ENCODE results near the gene AAGAB.
"Not testable (repeated sequence)": the region's sequence is repeated elsewhere in the genome, so short reads cannot be mapped to it uniquely, and the experiment has no call there.

AAGAB gene

DNA sequence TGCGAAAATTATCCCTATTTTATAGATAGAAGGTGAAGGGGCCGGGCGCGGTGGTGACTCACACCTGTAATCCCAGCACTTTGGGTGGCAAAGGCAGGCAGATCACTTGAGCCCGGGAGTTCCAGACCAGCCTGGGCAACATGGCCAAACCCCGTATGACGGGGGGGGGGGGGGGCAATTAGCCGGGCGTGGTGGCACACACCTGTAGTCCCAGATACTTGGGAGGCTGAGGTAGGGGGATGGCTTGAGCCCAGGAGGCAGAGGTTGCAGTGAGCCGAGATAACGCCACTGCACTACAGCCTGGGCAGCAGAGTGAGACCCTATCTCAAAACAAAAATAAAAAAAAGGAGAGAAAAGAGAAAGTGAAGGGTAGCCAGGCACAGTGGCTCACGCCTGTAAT, 1.4 kb downstream of the AAGAB start:
- DNase-seq: no peak

DNA sequence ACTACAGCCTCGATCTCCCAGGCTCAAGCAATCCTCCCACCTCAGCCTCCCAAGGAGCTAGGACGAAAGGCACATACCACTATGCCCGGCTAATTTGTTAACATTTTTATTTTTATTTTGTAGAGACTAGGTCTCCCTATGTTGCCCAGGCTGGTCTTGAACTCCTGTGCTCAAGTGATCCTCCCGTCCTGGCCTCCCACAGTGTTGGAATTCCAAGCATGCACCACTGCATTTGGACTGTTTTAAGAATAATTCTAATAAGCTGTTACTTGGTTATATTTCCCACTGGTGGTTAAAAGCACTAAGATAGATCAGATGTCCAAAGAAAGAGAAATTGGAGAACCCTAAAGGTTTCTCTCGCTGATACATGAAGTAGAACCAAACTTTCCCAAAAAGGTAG, 3.1 kb downstream of the AAGAB start:
- DNase-seq: no peak

DNA sequence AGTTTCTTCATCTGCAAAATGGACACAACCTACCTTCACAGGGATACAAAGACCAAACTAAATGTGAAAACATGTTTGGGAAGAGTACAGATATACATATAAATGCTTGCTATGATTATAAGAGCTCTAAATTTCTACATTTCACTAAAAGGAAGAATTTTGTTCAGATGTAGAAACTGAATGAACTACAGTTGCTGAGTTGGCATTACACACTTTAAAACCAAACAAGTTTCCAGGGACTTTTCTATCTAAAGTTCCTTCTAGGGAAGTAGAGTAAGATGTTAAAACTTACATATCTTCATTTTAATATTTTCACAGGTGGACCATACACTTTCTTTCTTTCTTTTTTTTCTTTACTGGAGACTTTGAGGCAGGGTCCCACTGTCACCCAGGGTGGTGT, 4.6 kb downstream of the AAGAB start:
- no peak for DNase-seq

DNA sequence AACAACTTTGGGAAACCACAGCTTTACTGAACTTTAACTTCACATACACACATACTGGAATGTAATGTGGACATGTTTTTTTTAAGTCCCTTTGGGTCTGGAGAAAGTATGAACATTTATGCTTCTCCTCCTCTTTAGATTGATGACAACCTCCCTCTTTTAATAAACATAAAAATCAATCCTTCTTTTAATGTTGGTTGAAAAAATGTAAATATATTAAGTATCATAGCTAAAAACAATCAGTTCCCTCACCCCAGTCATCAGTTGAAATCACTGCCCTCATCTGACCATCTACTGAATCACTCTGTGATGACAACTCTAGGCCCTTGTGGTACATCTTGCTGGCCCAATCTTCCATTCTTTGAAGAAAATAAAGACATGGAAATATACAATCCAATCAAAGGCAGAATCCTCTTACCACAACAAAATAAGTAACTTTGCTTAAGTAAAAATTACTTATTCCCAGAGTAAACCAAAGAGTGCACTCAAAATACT, 6.4 kb downstream of the AAGAB start:
- no peak for DNase-seq

DNA sequence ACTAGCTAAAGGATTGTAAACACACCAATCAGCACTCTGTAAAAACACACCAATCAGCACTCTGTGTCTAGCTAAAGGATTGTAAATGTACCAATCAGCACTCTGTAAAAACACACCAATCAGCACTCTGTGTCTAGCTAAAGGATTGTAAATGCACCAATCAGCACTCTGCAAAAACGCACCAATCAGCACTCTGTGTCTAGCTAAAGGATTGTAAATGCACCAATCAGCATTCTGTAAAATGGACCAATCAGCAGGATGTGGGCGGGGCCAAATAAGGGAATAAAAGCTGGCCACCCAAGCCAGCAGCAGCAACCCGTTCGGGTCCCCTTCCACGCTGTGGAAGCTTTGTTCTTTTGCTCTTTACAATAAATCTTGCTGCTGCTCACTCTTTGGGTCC, 7.9 kb downstream of the AAGAB start:
- DNase-seq: not testable (repeated sequence)

DNA sequence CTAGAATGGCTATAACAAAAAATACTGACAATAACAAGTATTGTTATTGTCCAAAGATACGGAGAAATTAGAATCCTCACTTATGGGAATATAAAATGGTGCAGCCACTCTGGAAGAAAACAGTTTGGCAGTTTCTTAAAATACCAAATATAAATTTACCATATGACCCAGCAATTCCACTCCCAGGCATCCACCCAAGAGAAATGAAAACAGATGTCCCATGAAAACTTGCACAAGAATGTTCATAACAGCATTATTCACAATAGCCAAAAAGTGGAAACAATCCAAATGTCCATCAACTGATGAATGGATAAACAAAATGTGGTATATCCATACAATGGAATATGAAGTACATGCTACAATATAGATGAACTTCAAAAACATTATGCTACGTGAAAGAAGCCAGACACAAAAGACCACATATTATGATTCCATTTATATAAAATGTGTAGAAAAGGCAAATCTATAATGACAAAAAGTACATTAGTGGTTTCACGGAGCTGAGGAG, 9.4 kb downstream of the AAGAB start:
- DNase-seq: no peak

DNA sequence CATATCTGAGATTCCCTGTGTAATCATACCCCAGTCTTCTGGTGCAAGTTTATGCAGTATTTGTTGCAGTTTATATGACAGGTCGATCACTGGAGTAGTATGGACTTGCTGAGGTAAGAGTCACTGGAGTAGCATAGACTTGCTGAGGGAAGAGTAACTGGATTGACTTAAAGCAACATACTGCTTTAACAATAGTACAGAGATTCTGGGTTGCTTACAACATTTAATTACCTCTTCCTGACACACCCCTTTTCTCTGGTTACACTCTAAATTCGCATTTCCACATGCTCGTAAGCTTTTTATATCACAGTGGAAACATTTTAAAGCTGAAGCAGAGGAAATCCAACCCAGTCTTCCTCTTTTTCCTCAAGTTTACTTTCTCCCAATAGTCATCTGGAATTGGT, 11.8 kb downstream of the AAGAB start:
- DNase-seq: peak; percentile 11

DNA sequence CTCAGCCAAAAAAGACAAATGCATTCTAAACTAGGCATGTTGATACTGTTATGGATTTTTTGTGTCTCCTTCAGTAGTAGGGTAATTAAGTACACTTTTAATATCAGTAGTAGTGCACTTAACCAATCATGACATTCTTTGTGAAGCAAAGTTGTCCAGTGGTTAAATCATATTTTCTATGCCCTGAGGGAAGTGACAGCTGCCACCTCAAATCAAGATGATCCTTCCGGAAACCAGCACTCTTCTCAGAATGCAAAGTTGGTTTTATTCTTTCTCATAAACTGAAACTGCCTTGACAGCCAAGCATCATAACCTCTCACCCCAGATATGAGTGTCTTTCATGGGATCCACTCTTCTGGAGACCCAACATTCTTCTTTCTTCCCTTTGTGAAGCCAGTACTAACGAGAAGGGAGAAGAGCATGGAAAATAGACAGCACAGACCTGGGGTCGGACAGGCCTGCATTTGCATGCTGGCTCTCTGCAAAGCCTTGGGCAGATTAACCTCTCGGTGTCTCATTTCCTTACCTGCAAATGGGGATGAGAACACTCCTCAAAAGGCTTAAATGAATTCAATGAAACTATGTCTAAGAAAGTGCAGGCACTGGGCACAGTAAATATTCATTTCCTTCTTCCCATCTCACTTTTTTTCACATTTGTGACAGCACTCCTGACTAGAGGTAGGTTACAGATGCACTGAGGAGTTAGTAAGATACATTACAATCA, 13.2 kb downstream of the AAGAB start:
- no peak for DNase-seq

DNA sequence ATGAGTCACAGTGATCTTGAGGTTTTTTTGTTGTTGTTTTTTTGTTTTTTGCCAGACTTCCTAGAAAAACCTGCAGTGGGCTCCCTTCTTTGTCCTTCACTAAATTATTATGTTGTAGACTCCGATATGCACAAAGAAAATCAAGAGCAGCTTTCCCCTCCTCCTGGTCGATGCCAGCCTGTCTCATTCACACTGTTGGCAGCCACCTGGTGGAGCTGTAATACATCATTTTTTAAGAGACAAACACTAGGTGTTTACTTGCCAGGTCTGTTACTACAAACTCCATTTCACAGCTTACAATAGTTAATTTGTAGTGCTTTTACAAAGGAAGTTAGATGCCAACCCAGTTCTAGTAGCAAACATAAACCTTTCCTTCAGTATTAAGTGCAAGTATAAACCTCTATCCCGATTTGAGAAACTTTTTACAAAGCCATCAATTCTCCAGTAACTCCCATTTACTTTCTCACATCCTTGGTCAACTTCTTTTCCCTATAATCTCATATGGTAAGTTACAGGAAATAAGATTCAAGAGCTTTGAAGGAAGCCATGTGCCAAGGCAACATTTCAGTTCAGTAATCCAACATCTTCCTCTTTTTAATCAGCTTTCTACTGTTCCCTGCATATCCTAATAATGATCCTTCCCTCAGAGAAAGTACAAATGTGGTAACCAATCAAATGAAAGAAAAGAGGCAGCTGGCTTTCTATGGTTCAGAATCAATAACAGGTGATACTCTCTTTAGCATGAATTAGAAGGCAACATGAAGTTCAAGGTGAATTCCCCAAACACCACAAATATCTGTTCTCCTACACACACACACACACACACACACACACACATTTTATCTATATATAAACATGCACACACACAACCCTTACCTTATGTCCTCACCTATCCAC, 14.0 kb downstream of the AAGAB start:
- DNase-seq: peak; percentile 35

DNA sequence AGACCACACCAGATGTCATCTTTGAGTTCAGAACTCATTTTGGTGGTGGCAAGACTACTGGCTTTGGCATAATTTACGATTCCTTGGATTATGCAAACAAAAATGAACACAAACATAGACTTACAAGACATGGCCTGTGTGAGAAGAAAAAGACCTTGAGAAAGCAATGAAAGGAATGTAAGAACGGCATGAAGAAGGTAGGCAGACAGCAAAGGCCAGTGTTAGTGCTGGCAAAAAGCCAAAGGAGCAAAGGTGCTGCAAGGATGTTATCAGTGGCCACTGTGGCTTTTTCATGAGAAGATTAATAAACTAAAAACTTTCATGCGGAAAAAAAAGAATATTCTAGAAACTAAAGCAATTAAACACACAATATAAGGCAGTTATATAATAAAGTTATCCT, 21.9 kb downstream of the AAGAB start:
- DNase-seq: no peak

DNA sequence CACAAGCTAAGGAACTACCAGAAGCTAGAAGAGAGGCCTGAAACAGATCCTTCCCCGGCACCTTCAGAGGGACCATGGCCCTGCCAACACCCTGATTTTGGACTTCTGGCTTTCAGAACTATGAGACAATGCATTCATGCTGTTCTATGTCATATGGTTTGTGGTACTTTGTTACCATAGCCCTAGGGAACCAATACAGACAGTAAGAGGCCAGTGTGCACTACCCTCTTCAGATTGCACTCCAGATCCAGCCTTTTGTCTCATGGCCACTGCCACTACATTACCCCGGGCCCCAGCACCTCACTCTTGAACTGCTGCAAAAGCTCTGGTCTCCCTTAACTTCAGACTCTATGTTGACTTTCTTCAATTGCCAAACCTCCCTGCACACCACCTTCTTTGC, 24.0 kb downstream of the AAGAB start:
- DNase-seq: no peak

DNA sequence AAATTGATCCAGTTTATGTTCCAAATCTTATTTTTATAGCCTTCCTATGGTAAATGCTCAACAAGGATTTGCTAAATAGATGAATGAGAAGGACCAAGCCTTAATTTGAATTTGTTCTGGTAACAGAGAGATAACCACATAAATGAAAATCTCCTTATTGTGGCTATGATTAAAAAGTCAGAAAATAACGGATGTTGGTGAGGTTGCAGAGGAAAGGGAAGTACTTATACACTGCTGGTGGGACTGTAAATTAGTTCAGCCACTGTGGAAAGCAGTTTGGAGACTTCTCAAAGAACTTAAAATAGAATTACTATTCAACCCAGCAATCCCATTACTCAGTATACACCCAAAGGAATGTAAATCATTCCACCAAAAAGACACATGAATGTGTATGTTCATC, 26.2 kb downstream of the AAGAB start:
- DNase-seq: peak; percentile 20

DNA sequence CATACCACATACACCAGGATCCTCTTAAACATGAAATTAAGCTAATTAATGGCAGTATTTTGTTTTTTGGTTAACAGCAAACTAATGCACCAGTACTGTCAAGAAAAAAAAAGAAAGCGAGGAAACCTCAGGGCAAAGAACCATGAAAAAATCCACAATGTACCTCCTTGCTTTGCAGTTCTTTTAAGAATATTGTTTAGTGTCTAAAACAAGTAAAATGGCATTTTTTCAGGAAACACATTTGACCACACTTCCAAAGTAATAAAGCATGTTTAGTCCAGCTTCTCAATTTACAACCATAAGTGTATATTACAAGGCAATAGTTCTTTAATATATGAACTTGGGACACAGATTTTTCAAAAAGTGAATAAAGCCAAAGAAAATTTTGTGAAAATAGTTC, 26.6 kb downstream of the AAGAB start:
- DNase-seq: no peak

DNA sequence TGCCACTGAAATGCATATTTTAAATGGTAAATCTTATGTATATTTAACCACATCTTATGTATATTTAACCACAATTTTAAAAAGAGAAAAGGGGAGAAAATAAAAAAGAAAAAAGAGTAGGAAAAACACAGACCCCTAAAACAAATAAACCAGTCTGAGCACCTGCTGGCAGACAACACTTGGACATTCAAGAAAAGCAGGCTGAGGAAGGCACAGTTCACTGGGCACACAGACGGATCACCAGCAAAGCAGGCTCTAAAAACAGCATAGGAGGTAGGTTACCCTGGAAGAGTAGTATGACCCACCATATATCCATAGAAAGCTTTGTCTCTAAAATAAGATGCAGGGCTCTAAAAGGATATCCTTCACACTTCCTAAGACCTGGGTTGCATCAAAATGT, 27.0 kb downstream of the AAGAB start:
- DNase-seq: no peak

DNA sequence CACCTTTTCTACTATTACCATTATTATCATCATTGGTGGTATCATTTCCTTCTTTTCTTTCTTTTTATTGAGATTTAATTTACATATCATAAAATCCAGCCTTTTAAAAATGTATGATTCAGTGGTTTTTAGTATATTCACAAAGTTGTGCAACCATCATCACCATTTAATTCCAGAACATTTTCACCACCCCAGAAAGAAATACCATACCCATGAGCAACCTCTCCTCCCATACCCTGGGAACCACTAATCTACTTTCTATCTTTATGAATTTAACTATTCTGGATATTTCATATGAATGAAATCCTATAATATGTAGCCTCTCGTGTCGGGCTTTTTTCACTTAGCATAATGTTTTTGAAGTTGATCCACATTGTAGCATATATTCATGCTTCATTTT, 29.1 kb downstream of the AAGAB start:
- DNase-seq: no peak

DNA sequence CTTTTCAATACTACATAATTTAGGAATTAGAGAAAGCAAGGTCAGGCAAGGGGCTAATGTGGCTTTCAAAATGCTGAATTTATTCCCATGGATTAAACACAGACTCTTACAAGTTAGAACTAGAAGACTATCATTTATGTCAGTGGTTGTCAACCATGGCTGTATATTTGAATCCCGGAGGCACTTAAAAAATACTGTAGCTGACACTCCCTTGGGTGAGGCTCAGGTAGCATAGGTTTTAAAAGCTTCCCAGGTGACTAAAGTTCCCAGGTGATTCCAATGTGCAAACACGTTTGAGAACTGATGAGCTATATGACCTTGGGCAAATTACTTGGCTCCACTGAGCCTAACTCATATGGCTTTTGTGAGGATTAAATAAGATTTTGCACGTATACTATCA, 29.6 kb downstream of the AAGAB start:
- no peak for DNase-seq

DNA sequence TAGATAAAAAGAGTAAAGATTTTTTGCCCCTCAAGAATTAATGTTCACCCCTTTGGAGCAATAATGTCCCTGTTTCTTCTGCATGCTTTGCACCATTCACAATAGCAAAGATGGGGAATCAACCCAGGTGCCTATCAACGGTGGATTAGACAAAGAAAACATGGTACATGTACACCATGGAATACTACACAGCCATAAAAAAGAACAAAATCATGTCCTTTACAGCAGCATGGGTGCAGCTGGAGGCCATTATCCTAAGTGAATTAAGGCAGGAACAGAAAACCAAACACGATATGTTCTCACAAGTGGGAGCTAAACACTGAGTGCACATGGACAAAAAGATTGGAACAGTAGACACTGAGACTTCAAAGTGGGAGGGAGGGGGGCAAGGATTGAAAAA, 35.2 kb downstream of the AAGAB start:
- DNase-seq: no peak

DNA sequence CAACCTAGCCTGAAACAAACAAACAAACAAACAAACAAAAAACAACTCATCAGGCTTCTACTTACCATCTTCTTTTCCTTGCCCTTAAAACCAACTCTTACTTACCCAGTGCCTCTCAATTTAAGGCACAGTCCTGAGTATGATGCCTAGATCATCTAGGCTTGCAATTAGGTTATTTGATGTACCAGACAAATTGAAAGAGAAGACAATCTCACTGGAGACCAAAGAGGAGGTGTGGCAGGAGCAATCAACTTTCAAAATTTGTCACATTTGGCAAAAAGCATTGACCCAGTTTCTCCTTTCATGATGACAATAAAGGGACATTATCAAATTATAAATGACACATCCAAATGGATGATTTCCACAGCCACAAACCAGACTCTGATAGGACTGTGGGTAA, 36.0 kb downstream of the AAGAB start:
- no peak for DNase-seq

DNA sequence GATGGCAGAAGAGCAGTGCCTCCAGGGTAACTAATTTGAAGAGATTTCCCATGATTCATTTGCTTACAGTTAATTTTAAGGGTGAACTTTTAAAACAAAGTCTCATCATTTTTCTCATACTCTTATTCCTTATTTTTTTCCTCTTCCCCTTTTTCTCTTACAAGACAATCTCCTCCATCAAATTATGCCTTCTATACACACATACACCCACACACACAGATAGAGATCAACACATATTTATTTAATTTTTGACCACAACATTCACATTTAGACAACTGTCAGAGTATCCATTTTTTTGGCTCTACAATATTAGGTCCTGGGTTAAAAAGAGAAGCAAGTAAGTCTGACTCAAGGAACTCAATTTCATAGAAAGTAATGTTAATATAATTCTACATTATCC, 37.6 kb downstream of the AAGAB start:
- no peak for DNase-seq

DNA sequence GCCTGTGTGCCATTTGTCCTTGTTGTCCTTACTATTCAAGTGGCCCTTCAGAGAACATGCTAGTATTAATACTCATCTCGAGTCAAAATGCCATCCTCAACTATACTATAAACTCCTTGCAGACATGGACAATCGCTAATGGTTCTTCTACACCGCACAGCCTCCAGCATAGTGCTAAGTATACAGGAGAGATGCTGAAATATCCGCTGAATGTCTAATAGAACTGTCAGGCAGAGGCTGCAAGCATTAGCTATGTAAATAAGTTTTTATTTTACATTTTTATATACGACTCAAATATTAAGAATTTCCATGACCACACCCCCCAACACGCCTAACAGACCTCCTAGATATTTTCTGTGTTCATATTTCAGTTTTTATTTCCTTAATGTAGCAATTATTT, 39.4 kb downstream of the AAGAB start:
- DNase-seq: no peak

DNA sequence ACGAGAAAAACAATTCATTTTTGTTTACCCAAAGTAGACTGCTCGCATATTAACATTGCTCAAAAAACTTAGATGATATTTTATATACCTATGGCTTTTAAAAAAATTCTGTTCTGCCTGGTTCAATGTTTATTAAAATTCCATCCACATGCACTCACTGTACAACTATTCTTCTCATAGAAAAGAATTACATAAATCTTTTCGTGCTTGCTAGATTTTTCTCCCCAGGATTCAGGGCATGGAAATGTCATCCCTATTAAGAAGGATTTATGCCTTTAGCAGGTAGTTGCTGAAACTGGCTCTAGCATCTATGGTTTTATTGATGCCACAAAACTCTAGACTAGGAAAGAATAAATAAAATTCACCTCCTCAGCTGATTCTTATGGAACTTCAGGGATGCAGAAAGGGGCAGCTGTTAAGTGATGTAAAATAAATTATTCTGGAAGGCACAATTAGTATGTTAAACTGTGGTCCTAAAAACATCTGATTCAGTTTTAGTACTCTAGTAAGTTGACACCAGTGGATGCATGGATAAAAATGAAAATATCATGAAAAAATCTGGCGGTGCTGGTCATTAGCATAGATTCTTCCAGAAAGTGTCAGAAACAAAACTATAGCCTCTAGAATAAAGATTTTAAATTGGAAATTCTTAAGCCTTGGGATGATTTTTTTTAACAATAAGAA, 41.6 kb downstream of the AAGAB start:
- no peak for DNase-seq

DNA sequence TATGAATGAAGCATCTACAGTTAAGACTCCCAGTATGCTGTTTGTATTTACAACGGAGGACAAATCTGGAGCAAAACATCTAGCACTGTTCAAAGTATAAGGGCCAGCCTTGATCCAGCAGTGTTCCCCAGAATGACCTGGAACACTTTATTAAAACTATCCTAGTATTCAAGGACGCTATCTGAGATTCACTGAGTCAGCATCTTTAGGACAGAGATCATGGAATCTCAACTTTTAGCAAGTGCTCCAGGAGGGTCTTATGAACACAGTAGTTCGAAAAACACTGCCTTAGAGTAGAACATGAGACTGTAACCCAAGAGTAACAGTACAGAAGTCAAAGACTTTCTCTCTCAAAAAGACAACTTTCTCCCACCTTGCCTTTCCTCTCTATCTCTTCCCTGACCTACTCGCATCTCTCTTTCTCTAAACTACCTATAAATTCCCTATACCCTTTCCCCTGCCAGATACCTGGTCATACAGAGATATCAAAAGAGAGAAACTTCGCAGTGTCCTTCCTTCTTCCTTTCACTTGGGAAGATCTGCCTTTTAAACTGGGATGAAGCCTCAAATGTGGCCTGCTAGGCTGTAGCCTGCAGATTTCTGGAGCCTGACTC, 43.8 kb downstream of the AAGAB start:
- DNase-seq: no peak

DNA sequence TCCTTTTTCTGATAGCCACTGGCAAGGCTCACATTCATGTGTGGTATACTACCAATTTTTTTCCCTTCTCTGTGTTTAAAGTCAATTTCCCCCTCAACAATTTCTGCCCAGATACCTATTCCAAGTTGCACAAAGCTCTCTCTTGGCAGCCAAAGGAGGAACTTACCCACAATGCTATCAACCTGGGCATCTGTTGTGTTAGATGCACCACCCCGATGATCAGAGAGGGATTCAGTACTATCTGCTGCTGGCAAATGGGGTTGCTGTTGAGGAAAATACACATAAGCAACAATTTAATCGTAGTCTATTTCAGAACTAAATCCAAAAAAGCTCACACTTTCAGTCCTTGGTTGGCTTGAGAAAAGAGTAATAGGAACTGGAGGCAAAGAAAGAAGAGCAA, 46.1 kb downstream of the AAGAB start:
- DNase-seq: peak; percentile 70

Measured in hematopoietic multipotent progenitor cell treated with erythropoietin and hydrocortisone succinate and interleukin-3 and kit ligand, for 6 days (in vitro differentiated cells).